Panc1 (cell line): ENCODE results near the gene BACE1. TPM values are rescaled to one million over a fixed set of nuclear protein-coding genes. Genes with fewer than 3 reads are reported as not detected.

ENCODE experiments used
- ATAC-seq: fragments of 200-7000 bp; cut with Tn5 transposase; 2 replicates; pipeline ENCODE4 v1.9.1; 2020; ENCODE audit warnings: mild to moderate bottlenecking, moderate library complexity
- BruUV-seq: library from RNA; stranded (reverse); fragments of 400-500 nt; replicated peaks from 2 replicates; lab custom pipeline; 2021; lab: Mats Ljungman, UMichigan
- CTCF ChIA-PET: fragments of 300-600 bp; sonication (Branson Sonifier 250); formaldehyde crosslinking; loops from one replicate; lab custom pipeline; 2022; ENCODE audit warnings: antibody characterized with exemption; lab: Charles Lee
- POLR2A ChIA-PET: fragments of 300-600 bp; sonication (Branson Sonifier 250); formaldehyde crosslinking; loops from one replicate; lab custom pipeline; 2022; ENCODE audit warnings: antibody characterized with exemption; lab: Charles Lee
- DNase-seq: peaks from one replicate; pipeline ENCODE4 v3.0.0-alpha.2; 2010; ENCODE audit warnings: low read depth, low spot score
- H3K27ac ChIP-seq: 2 replicates; pipeline ENCODE4 v1.5.1; 2011; ENCODE audit warnings: mild to moderate bottlenecking, low read length, inconsistent platforms
- H3K27me3 ChIP-seq: fragments of 200-500 bp; sonication (Bioruptor generic); 2 replicates; pipeline ENCODE4 v1.6.0; 2014; ENCODE audit warnings: low read length, inconsistent platforms; ENCODE audit not compliant: control insufficient read depth, insufficient read depth
- H3K36me3 ChIP-seq: fragments of 200-500 bp; sonication (Bioruptor generic); 2 replicates; pipeline ENCODE4 v1.5.1; 2014; ENCODE audit warnings: inconsistent platforms, mild to moderate bottlenecking, low read length, moderate library complexity; ENCODE audit not compliant: control insufficient read depth, insufficient read depth
- H3K4me1 ChIP-seq: 2 replicates; pipeline ENCODE4 v1.5.1; 2011; ENCODE audit warnings: inconsistent platforms, mild to moderate bottlenecking, low read length, moderate library complexity; ENCODE audit not compliant: control insufficient read depth, insufficient read depth
- H3K4me3 ChIP-seq, 2 experiments: 2 replicates each; pipeline ENCODE4 v1.5.1; 2011 to 2012; ENCODE audit warnings: low read depth in 2 of 2, low read length in 2 of 2, mild to moderate bottlenecking in 2 of 2, inconsistent platforms in 1 of 2, moderate library complexity in 1 of 2
- H3K9me3 ChIP-seq: fragments of 200-500 bp; sonication (Bioruptor generic); 2 replicates; pipeline ENCODE4 v1.5.1; 2014; ENCODE audit warnings: low read depth, mild to moderate bottlenecking, inconsistent platforms, low read length, moderate library complexity; ENCODE audit not compliant: control insufficient read depth, insufficient read depth
- POLR2AphosphoS5 ChIP-seq: IDR thresholded peaks from 2 replicates; pipeline ENCODE4 v1.6.1; 2012; ENCODE audit warnings: mild to moderate bottlenecking, low read depth, low read length, moderate library complexity
- SIN3A ChIP-seq: IDR thresholded peaks from 2 replicates; pipeline ENCODE4 v1.6.1; 2012; ENCODE audit warnings: low read depth, mild to moderate bottlenecking, low read length, moderate library complexity, borderline replicate concordance; ENCODE audit not compliant: insufficient read depth
- TCF7L2 ChIP-seq: IDR thresholded peaks from 2 replicates; pipeline ENCODE4 v1.6.1; 2011; ENCODE audit warnings: mild to moderate bottlenecking, low read depth, low read length, inconsistent platforms
- in situ Hi-C: cut with HindIII; loops from 2 replicates; pipeline ENCODE4 v1.10.0; 2016; ENCODE audit warnings: low sequenced_read_pairs, low pct_unique_long_range_greater_than_20kb
- intact Hi-C: fragments of 100-400 bp; cut with micrococcal nuclease; formaldehyde crosslinking; loops from one replicate; pipeline ENCODE4 v1.10.0; 2022; ENCODE audit not compliant: unreplicated experiment
- total RNA-seq: library from RNA; stranded (reverse); gene quantifications from one replicate; pipeline ENCODE4 v1.2.1, GENCODE V29; 2021; ENCODE audit not compliant: unreplicated experiment
- TF ChIP-seq, protein P1 (sequence below), 2 experiments: IDR thresholded peaks; 2 replicates each; pipeline ENCODE4 v1.6.1; 2011 to 2012; ENCODE audit warnings: low read depth in 2 of 2, control low read depth in 1 of 2, low read length in 1 of 2, mild to moderate bottlenecking in 1 of 2, moderate library complexity in 1 of 2; ENCODE audit not compliant: insufficient read depth in 1 of 2
- TF ChIP-seq, protein P2 (sequence below): fragments of 450-650 bp; IDR thresholded peaks from 2 replicates; pipeline ENCODE4 v1.5.1; 2017; ENCODE audit warnings: mild to moderate bottlenecking

Gene BACE1
- total RNA-seq, 1 experiment from 2014 or later: 4.9 TPM

DNA sequence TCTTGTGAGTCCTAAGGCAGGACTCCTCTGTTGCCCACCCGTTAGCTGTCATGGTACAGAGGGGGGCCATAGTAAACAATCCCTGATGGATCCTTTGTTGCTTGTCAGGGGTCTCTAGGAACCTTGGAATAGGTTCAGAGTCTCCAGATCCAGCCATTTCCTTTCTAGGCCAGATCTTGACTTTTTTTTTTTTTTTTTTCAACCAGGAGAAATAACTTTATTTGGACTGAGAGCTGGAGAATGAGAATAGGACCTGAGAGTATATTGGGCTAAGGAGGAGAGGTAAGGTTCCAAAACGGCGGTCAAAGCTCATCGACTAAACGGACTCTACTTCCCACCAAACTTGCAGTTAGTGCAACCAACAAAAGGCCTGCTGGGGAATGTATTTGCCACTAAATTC lies 19.3 kb upstream of the BACE1 start:
- intact Hi-C loops (no loop called here), in situ Hi-C loops (loop anchor here (5.0 kb wide), 1 partner anchor 107 kb away; no protein-coding TSS in a partner anchor)
- ChIA-PET POLR2A (interaction anchor here (0.6 kb wide), 1 partner anchor 457 kb away, joined by 8 read pairs; no protein-coding TSS in a partner anchor), CTCF (interaction anchor here (0.6 to 0.7 kb wide), 2 partner anchors 76 to 389 kb away, joined by 3 to 6 read pairs; no protein-coding TSS in a partner anchor)
- Histone ChIP-seq H3K4me3 (no peak overlapping the region), H3K4me1 (no peaks in the 10 kb centered on the region), H3K36me3 (no peaks in the 10 kb centered on the region), H3K9me3 (no peaks in the 10 kb centered on the region), H3K27me3 (no peaks in the 10 kb centered on the region), H3K27ac (no peak overlapping the region)
- ATAC-seq (no peak), DNase-seq (no peak)
- no TSS peak for BruUV-seq
- TF ChIP-seq, protein P1, sequence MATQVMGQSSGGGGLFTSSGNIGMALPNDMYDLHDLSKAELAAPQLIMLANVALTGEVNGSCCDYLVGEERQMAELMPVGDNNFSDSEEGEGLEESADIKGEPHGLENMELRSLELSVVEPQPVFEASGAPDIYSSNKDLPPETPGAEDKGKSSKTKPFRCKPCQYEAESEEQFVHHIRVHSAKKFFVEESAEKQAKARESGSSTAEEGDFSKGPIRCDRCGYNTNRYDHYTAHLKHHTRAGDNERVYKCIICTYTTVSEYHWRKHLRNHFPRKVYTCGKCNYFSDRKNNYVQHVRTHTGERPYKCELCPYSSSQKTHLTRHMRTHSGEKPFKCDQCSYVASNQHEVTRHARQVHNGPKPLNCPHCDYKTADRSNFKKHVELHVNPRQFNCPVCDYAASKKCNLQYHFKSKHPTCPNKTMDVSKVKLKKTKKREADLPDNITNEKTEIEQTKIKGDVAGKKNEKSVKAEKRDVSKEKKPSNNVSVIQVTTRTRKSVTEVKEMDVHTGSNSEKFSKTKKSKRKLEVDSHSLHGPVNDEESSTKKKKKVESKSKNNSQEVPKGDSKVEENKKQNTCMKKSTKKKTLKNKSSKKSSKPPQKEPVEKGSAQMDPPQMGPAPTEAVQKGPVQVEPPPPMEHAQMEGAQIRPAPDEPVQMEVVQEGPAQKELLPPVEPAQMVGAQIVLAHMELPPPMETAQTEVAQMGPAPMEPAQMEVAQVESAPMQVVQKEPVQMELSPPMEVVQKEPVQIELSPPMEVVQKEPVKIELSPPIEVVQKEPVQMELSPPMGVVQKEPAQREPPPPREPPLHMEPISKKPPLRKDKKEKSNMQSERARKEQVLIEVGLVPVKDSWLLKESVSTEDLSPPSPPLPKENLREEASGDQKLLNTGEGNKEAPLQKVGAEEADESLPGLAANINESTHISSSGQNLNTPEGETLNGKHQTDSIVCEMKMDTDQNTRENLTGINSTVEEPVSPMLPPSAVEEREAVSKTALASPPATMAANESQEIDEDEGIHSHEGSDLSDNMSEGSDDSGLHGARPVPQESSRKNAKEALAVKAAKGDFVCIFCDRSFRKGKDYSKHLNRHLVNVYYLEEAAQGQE (IDR thresholded peaks at IDR 0.05; ENCODE audit: insufficient read depth in 1 of 2, low read depth in 2 of 2, low read length in 1 of 2): no peak
- TF ChIP-seq POLR2AphosphoS5: no peak
- TF ChIP-seq SIN3A: no peak
- no peak for TF ChIP-seq TCF7L2
- TF ChIP-seq, protein P2, sequence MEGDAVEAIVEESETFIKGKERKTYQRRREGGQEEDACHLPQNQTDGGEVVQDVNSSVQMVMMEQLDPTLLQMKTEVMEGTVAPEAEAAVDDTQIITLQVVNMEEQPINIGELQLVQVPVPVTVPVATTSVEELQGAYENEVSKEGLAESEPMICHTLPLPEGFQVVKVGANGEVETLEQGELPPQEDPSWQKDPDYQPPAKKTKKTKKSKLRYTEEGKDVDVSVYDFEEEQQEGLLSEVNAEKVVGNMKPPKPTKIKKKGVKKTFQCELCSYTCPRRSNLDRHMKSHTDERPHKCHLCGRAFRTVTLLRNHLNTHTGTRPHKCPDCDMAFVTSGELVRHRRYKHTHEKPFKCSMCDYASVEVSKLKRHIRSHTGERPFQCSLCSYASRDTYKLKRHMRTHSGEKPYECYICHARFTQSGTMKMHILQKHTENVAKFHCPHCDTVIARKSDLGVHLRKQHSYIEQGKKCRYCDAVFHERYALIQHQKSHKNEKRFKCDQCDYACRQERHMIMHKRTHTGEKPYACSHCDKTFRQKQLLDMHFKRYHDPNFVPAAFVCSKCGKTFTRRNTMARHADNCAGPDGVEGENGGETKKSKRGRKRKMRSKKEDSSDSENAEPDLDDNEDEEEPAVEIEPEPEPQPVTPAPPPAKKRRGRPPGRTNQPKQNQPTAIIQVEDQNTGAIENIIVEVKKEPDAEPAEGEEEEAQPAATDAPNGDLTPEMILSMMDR: no peak

DNA sequence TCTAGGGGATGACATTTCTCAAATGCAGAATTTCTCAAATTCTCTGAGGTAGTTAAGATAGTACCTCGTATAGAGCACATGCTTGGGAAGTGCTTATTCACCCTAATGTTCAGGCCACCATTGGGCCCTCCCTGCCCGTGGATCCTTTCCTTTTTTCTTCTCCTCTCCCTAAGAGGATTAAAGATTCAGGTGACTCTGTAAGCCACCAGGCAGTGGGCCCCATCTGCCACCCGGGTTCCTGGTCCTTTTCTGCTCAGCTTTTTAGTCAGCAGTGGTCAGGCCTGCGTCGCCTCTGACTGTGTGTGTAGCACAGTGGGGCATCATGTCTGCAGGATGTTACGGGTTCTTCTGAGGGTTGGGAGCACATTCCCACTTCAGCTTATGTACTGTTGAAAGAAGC lies 18.8 kb upstream of the BACE1 start:
- Histone ChIP-seq H3K27me3 (no peaks in the 10 kb centered on the region), H3K4me3 (no peak overlapping the region), H3K9me3 (no peaks in the 10 kb centered on the region), H3K36me3 (no peaks in the 10 kb centered on the region), H3K27ac (no peak overlapping the region), H3K4me1 (no peaks in the 10 kb centered on the region)
- intact Hi-C loops: no loop called here
- no peak for ATAC-seq
- POLR2A ChIA-PET: no interaction called here
- DNase-seq: no peak
- CTCF ChIA-PET: no interaction called here
- TF ChIP-seq, protein P2: no peak
- no peak for TF ChIP-seq SIN3A
- no peak for TF ChIP-seq TCF7L2
- TF ChIP-seq, protein P1 (IDR thresholded peaks at IDR 0.05; ENCODE audit: insufficient read depth in 1 of 2, low read depth in 2 of 2, low read length in 1 of 2): no peak
- TF ChIP-seq POLR2AphosphoS5: no peak
- in situ Hi-C loops: loop anchor here (5.0 kb wide), 1 partner anchor 107 kb away; no protein-coding TSS in a partner anchor
- BruUV-seq: no TSS peak
